ENCODE results near the gene MYLK3.

DNA sequence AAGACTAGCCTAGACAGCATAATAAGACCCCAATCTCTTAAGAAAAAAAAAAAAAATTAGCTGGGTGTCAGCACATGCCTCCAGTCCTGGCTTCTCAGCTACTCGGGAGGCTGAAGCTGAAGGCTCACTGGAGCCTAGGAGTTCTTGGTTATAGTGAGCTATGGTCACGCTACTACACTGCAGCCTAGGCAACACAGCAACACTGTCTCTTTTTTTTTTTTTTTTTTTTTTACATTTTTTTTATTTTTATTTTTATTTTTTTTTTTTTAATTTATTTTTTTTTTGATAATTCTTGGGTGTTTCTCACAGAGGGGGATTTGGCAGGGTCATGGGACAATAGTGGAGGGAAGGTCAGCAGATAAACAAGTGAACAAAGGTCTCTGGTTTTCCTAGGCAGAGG lies 54.5 kb downstream of the MYLK3 start:
- no peak for TF ChIP-seq ZNF565 (CRISPR knock-in tag; conservative IDR thresholded peaks at IDR 0.05; ENCODE audit: low read depth)
- no peak for TF ChIP-seq TOX (CRISPR knock-in tag; IDR thresholded peaks at IDR 0.05; ENCODE audit: borderline replicate concordance)
- TF ChIP-seq, protein P1, sequence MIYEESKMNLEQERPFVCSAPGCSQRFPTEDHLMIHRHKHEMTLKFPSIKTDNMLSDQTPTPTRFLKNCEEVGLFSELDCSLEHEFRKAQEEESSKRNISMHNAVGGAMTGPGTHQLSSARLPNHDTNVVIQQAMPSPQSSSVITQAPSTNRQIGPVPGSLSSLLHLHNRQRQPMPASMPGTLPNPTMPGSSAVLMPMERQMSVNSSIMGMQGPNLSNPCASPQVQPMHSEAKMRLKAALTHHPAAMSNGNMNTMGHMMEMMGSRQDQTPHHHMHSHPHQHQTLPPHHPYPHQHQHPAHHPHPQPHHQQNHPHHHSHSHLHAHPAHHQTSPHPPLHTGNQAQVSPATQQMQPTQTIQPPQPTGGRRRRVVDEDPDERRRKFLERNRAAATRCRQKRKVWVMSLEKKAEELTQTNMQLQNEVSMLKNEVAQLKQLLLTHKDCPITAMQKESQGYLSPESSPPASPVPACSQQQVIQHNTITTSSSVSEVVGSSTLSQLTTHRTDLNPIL (CRISPR knock-in tag; IDR thresholded peaks at IDR 0.05; ENCODE audit: low read depth) = no peak
- no peak for TF ChIP-seq ZNF70 (CRISPR knock-in tag; IDR thresholded peaks at IDR 0.05)
- no peak for TF ChIP-seq ZFP3 (CRISPR knock-in tag; IDR thresholded peaks at IDR 0.05)
- TF ChIP-seq ISL1 (CRISPR knock-in tag; IDR thresholded peaks at IDR 0.05) = no peak
- no peak for TF ChIP-seq ZC3H10 (CRISPR knock-in tag; IDR thresholded peaks at IDR 0.05)
- TF ChIP-seq BACH2 (CRISPR knock-in tag; IDR thresholded peaks at IDR 0.05; ENCODE audit: borderline replicate concordance) = no peak
- no peak for TF ChIP-seq ESRRG (CRISPR knock-in tag; IDR thresholded peaks at IDR 0.05)

Data from SK-N-SH treated with all-trans-retinoic acid at 6 μM for 48 hours (cell line).